Nasal cavity respiratory epithelium epithelial cell of viscerocranial mucosa (primary cell): ENCODE data around the gene SERPINE3. TPM values are rescaled to one million over a fixed set of nuclear protein-coding genes. Genes with fewer than 3 reads are reported as not detected.

ENCODE experiments used
- total RNA-seq: library from RNA; depleted of rRNA; stranded (reverse); fragments of >200 nt; gene quantifications from 2 replicates; pipeline ENCODE4 v1.2.3, GENCODE V29; 2014

Gene SERPINE3
- not detected in 2 replicates for total RNA-seq

DNA sequence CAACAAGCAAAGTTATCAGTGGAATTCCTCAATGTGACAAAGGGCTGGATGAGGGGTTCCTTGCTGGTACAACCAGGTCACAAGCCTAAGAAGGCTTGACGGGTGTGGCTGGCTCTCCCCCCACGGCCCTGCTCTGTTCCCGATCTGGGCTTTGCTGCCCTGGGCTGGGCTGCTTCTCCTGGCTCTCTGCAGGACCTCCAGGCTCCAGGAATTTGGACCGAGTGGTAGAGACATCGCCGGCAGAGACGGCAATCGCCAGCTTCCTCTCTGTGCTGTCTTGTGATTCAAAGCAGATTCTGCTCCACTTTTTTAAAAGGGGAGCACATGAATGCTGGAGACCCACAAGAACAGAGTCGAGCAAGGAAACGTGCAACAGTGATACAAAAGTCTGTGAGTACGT, at the start of gene SERPINE3:
SERPINE3 (plus strand) TSS at position 338 of the 400 bp plus-strand sequence. CDS start 1,401 bp downstream, outside the sequence.

Other genes starting within 250 kb of the SERPINE3 start
- not detected in 2 replicates for gene C13orf42, start 228.4 kb upstream of the SERPINE3 start, total RNA-seq
- gene FAM124A, start 117.3 kb upstream of the SERPINE3 start, total RNA-seq: under 0.01 TPM in 1 of 2 replicates, not detected in the other
- gene INTS6, start 113.3 kb downstream of the SERPINE3 start, total RNA-seq: 79.6 and 110 TPM in 2 replicates
- gene WDFY2, start 244.8 kb downstream of the SERPINE3 start, total RNA-seq: 9.9 and 23.1 TPM in 2 replicates